ENCODE results near the gene SERTM1. TPM values are rescaled to one million over a fixed set of nuclear protein-coding genes. Genes with fewer than 3 reads are reported as not detected.

SERTM1 gene
- total RNA-seq, 1 donor = not detected

- no peaks in the 10 kb centered on the region for H3K27me3 ChIP-seq (ENCODE audit: insufficient read depth, low read length)
- no peaks in the 10 kb centered on the region for H3K4me1 ChIP-seq (ENCODE audit: insufficient read depth, low read length)
- no peaks in the 10 kb centered on the region for H3K9me3 ChIP-seq (ENCODE audit: low read depth, low read length)
- no peak overlapping the region for H3K4me3 ChIP-seq (ENCODE audit: low read length)
These were observed 52.1 kb downstream of the SERTM1 start for GRCh38 chr13:36725936-36726335.

GRCh38 chr13:36728006-36728405 lies 54.2 kb downstream of the SERTM1 start:
- Histone ChIP-seq H3K4me3 (ENCODE audit: low read length) (no peak overlapping the region), H3K9me3 (ENCODE audit: low read depth, low read length) (no peaks in the 10 kb centered on the region), H3K27me3 (ENCODE audit: insufficient read depth, low read length) (no peaks in the 10 kb centered on the region), H3K4me1 (ENCODE audit: insufficient read depth, low read length) (no peaks in the 10 kb centered on the region)

GRCh38 chr13:36736119-36736726 lies 62.4 kb downstream of the SERTM1 start:
- no peaks in the 10 kb centered on the region for H3K4me1 ChIP-seq (ENCODE audit: insufficient read depth, low read length)
- H3K27me3 ChIP-seq (ENCODE audit: insufficient read depth, low read length) = no peaks in the 10 kb centered on the region
- H3K9me3 ChIP-seq (ENCODE audit: low read depth, low read length) = no peaks in the 10 kb centered on the region
- no peak overlapping the region for H3K4me3 ChIP-seq (ENCODE audit: low read length)

- H3K4me3 ChIP-seq (ENCODE audit: low read length) = no peak overlapping the region
- H3K27me3 ChIP-seq (ENCODE audit: insufficient read depth, low read length) = no peaks in the 10 kb centered on the region
- no peaks in the 10 kb centered on the region for H3K9me3 ChIP-seq (ENCODE audit: low read depth, low read length)
- no peaks in the 10 kb centered on the region for H3K4me1 ChIP-seq (ENCODE audit: insufficient read depth, low read length)
These were observed 63.8 kb downstream of the SERTM1 start for GRCh38 chr13:36737524-36738083.

GRCh38 chr13:36745436-36745835 lies 71.6 kb downstream of the SERTM1 start:
- Histone ChIP-seq H3K4me1 (ENCODE audit: insufficient read depth, low read length) (no peaks in the 10 kb centered on the region), H3K4me3 (ENCODE audit: low read length) (no peak overlapping the region), H3K9me3 (ENCODE audit: low read depth, low read length) (no peaks in the 10 kb centered on the region), H3K27me3 (ENCODE audit: insufficient read depth, low read length) (no peaks in the 10 kb centered on the region)

GRCh38 chr13:36746051-36746450 lies 72.2 kb downstream of the SERTM1 start:
- Histone ChIP-seq H3K4me3 (ENCODE audit: low read length) (no peak overlapping the region), H3K4me1 (ENCODE audit: insufficient read depth, low read length) (no peaks in the 10 kb centered on the region), H3K9me3 (ENCODE audit: low read depth, low read length) (no peaks in the 10 kb centered on the region), H3K27me3 (ENCODE audit: insufficient read depth, low read length) (no peaks in the 10 kb centered on the region)

Other genes starting within 250 kb of the SERTM1 start
- gene CCNA1, start 241.5 kb upstream of the SERTM1 start, total RNA-seq = not detected
- gene RFXAP, start 145.2 kb downstream of the SERTM1 start, total RNA-seq = 1.6 TPM
- gene SMAD9, start 246.2 kb downstream of the SERTM1 start, total RNA-seq = not detected